HG03103 (cell line): ENCODE measurements around the gene CENPU.
"Not testable (repeated sequence)": the region's sequence is repeated elsewhere in the genome, so short reads cannot be mapped to it uniquely, and the experiment has no call there.

ENCODE experiments used
- ATAC-seq: cut with Tn5 transposase; IDR thresholded peaks from one replicate; pipeline ENCODE4 v1.9.1; 2021; ENCODE audit warnings: low read depth; ENCODE audit not compliant: unreplicated experiment

The CENPU gene

DNA sequence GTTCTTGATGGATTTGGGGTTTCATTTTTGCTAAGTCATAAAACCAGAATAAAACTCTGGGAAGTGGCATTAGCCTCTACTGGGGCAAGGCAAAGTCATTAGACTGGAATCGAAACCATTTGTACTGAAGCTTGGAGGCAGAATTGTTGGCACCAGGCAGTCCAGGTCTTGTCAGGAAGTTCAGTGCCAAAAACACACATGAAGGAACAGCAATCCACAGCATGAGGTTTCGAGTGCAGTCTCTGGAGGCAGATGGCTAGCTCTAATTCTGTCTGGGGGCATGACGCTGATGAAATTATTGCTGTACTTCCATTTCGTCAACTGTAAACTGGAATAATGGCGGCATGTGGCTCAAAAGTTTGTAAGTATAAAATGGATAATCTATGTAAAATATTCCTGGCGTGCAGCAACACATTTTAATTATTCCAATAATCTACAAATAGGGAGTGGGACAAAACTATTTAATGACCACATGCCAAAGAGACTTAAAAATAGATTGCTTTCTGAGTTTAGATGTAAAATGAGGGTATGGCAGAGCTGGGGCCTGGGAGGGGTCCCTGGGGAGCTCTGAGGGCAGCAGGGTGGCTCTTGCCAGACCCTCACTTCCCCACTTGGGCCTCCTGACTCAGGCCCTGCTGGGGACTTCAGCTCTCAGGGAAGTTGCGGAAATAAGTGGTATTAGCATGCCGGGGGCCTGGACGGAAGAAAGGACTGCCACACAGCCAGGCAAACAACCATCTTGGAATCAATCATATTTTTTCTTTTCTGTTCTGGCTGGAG, 18.8 kb upstream of the CENPU start:
- ATAC-seq: no peak

DNA sequence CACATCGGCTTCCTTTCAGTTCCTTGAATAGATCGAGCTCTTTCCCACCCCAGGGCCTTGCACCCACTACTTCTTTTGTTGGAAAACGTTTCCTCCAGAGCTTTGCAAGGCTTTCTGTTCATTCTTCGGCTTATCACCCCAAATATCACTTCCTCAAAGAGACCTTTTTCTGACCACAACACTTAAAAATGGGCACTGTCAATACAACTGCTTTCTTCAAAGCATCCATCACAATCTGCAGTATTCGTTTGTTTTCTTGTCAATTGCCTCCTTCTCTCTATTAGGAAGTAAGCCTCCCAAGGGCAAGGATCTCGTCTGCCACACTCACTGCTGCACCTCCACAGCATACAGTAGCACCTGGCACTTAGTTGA, 17.7 kb upstream of the CENPU start:
- ATAC-seq: no peak

DNA sequence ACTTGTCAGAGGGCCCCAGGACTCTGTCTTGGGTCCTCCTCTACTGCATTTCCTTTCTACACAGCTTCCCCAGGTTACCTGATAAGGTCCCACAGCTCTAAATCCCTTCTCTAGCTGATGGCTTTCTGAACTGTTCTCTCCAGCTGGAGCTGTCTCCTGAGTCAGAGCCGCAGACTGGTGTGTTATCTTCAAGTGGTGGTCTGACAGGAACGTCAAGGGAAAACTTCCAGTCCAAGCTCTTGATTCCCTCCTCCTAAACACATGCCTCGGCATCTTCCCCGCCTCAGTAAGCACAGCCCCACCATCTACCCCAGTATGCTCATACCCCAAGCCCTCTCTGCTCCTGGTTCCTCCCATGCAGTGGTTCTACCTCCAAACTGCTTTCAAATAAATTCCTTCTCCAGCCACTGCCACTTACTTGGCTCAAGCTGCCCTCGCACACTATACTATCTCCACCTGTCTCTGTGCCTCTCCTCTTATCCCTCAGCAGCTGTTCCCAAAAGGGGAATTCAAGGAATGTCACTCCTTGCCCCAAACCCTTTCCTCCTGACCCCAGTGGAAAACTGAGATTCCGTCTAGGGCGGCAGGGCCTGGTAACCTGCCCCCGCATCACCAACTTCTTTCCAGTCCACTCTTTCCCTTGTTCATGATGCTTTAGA, 17.2 kb upstream of the CENPU start:
- no peak for ATAC-seq

DNA sequence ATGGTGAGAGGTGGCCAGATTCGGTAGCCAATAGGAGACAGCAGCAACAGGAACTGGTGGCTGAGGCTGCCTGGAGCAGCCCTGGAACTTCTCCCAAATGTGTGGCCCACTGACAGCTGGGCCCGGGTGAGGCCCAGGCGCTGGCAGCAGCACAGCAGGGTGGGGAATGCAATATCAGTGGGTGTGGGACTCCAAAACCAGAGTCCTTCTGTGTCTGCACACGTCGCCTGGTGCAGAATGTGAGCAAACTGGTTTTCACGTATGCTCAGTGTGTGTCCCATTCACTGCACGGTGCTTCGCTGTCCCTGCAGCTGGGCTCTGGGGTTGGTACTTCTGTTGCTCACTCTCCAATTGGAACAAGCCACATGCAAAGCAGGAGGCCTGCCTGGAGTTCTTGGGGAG, 14.4 kb upstream of the CENPU start:
- no peak for ATAC-seq

DNA sequence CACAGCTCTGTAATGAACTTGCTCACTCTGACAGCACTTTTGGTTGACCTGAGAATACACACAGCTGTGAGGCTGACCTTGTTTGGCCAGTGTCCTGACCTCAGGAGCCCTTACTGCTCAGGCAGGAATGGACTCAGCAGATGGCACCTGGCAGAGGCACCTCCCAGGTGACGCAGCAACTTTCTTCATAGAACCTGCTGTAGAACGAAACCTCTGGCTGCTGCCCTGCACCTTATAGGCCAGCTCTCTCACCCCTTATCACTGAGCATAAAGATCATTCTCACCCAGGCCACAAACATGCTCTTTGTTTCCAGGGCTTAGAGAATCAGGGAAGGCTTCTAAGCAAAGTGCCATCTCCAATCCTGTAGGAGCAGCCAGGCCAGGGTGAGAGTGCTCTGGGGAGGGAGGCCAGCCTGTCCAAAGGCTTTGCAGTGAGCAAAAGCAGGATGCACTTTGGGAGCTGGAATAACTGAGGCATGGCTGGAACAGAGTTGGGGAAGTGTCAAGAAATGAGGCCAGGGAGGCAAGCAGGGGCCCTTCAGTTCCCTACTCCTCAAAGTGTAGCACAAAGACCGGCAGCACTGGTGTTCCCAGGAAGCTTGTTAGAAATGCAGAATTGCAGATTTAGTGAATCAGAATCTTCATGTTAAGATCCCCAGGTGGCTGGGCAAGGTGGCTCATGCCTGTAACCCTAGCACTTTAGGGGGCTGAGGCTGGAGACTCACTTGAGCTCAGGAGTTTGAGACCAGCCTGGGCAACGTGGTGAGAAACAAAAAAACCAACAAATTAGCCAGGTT, 13.3 kb upstream of the CENPU start:
- no peak for ATAC-seq

DNA sequence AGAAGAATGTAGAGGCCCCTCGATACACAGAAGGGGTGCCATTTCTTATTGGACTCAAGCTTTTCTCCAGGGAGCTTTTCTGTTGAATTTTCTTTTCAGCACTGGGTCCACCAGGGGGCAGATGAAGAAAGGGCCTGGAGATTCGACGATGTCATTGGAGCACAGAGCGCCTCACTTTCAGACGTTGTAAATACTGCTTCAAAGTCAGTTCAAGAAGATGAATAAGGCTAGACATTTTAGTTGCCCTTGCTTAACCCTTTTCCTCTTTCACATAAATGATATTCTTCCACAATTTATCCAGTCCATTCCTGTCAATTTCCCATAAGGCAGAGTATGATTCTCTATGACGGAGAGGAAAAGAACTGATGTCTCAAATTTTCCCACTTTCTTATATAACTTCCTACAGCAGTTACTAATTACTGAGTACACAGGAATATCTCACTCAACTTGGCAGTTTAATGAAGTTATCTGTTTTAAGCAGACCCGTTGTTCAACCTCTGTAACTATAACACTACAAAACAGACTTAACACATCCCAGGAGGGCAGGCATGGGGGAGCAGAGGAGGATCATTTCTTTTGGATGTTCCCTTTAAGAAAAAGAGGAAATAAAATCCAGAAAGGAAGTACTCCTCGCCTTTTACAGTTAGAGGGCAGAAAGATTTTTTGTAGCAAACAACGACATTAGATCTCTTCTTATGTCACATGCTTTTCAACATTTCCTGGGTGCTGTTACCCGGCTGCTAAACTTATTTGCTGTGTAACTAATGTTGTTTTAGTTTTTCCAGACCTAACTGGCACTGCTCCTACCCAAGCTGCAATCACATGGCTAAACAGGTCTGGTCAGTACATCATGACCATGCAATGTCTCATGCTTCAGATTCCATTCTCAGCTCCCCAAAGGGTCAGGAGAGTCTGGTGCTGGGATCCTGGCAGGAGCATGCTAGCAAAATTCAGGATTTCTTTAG, 12.2 kb upstream of the CENPU start:
- ATAC-seq: peak; percentile 59

DNA sequence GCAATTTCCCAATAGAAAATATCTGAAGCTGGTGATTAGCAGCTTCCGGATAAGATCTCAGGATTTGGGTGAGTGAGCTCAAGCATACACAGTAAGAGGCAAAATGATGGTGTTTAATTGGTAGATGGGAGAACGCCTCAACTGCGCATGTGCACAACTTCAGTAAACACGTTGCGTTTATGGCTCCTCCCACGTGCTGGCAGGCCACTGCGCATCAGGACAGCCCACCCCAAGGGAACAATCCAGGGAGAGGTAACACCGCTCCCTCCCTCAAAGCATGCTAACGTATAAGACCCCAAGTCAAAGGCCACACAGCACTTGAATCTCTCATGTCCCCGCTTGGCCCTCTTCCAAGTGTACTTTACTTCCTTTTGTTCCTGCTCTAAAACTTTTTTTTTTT, 10.3 kb upstream of the CENPU start:
- ATAC-seq: no peak

DNA sequence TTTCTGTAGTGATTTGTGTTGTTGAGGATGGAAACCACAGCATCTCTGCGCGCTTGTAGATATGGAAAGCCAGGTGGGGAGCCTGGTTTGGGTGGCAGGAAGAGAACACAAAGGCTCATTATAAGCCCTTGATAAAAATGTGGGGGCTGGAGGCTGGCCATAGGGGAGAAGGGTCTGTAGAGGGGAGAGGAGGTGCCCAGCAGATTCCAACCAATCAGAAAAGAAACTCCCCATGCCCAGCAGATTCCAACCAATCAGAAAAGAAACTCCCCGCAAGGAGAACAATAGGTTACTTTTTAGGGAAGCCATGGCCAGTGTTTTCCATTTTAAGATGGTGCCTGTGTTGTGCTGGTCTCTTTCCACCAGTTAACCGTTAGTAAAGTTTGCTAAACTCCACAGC, 9.8 kb upstream of the CENPU start:
- ATAC-seq: no peak

DNA sequence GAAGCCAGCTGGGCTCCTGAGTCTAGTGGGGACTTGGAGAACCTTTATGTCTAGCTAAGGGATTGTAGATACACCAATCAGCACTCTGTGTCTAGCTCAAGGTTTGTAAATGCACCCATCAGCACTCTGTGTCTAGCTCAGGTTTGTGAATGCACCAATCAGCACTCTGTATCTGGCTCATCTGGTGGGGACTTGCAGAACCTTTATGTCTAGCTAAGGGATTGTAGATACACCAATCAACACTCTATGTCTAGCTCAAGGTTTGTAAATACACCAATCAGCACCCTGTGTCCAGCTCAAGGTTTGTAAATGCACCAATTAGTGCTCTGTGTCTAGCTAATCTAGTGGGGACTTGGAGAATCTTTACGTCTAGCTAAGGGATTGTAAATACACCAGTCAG, 7.8 kb upstream of the CENPU start:
- not testable (repeated sequence) for ATAC-seq

DNA sequence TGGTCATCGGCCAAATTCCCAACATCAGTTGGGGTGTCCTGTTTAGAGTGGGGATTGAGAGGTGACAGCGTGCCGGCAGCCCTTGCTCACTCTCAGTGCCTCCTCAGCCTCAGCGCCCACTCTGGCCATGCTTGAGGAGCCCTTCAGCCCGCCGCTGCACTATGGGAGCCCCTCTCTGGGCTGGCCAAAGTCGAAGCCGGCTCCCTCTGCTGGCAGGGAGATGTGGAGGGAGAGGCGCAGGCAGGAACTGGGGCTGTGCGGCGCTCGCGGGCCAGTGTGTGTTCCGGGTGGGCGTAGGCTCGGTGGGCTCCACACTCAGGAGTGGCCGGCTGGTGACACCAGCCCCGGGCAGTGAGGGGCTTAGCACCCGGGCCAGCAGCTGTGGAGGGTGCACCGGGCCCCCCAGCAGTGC, 7.1 kb upstream of the CENPU start:
- ATAC-seq: no peak

DNA sequence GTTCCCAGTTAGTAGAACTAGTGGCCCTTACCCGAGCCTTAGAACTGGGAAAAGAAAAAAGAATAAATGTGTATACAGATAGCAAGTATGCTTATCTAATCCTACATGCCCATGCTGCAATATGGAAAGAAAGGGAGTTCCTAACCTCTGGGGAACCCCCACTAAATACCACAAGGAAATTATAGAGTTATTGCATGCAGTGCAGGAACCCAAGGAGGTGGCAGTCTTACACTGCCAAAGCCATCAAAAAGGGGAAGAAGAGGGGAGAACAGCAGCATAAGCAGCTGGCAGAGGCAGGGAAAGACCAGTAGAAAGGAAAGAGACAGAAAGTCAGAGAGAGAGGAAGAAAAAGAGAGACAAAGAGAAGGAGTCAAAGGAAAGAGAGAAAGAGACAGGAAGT, 5.7 kb upstream of the CENPU start:
- ATAC-seq: not testable (repeated sequence)

DNA sequence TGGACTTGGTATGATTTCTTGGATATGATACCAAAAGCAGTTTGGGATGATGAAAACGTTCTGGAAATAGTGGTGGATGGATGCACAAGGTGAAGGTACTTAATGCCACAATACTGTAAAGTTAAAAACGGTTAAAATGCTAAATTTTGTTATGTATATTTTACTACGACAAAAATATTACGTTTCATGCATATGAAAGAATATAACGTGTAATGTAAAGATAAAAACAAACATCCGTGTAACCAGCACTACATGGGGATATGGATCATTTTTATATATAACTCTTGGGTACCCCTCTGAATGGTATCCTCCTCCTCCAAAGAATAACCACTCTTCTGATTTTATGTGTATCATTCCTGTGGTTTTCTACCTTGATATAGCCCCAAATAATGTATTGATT, 862 bp upstream of the CENPU start:
- ATAC-seq: no peak

DNA sequence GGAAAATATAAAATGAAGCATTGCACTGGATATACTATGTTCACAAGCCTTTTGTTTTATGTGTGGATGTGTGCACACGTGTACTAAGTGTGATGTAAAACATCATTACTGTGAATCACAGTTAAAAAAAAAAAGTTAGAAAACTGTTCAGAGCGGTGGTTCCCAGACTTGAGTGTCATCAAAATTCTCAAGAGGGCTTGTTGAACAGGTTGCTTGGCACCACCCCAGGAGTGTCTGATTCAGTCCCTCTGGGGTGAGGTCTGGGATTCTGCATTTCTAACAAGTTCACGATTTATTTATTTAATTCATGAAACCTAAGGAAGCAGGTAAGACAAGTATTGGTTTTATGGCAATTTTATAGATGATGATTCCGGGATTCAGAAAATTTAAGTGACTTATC, 1.8 kb downstream of the CENPU start:
- ATAC-seq: no peak

DNA sequence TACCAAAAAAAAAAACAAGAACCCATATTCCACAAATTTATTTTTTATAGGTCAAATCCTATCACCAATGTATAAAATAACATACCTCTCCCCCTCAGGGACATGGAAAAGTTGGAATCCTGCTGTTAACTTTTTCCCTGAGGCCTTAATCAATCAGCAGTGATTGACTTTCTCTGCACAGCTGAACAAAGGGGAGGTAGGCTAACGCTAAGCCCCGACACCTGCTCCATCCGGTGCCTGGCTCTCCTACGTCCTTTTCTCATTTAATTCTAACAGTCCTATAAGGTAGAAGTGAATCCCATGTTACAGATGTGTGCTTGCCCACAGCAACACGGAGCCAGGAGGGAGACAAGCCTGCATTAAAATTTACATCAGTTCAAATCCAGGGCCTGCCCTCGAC, 2.8 kb downstream of the CENPU start:
- ATAC-seq: no peak

DNA sequence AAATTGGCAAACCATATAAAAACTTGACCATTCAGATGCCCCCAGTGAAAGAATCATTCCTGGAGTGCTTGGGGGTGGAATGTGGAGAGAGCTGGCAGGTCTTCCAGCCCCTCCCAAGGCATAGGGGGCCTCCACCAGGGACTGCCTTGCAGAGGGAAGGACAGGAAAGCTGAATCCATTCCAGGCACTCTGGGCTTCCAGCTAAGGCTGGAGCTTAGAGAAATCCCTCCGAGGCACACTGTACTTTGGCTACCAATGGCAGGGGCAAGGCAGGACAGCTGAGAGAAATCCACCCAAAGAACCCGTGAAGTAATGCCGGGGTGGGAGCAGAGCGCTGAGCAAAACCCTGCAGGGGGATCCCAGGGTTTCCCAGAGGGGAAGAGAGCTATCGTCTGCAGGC, 4.0 kb downstream of the CENPU start:
- ATAC-seq: no peak

DNA sequence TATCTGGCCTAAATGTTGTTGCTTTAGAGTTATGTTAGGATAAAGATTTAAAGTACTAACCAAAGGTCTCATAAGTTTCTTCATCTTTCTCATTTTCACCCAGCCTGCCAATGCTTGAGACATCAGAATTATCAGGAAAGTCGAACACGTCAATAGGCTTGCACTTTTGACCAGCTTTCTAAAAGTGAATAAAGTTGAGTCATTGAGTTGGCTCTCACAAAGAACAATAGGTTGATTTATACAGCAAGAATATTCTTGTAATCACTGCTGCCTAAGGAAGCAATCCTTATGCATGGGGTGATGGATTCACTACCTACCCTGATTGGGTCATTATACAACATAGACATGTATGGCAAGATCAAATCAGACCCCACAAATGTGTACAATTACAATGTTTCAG, 5.0 kb downstream of the CENPU start:
- no peak for ATAC-seq

DNA sequence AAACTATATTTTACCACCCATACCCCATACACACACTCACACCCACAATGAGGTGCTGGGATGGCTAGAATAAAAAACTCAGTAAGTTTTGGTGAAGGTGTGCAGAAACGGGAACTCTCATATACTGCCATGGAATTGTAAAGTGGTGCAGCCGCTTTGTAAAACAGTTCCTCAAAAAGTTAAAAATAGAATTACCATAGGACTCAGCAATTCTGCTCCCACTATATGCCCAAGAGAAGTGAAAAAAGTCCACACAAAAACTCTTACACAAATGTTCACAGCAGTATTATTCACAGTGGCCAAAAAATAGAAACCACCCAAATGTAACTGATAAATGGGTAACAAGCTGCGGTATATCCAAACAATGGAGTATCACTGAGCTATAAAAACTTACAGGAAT, 6.5 kb downstream of the CENPU start:
- ATAC-seq: no peak

DNA sequence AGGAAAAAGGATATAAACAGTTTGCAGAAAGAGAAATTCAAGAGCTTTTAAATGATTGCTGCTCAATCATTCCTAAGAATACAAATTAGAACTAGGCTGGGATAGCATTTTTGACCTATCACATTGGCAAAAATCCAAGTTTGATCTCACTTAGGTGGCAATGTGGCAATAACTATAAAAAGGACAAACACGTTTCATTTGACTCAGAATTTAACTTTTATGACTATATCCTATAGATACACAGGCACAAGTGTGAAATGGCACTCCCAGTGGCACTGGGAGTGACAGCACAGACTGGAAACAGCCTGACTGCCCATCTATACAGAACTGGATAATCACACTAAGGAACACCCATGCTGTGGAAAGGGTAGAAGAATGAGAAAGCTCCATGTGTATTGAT, 11.1 kb downstream of the CENPU start:
- no peak for ATAC-seq

DNA sequence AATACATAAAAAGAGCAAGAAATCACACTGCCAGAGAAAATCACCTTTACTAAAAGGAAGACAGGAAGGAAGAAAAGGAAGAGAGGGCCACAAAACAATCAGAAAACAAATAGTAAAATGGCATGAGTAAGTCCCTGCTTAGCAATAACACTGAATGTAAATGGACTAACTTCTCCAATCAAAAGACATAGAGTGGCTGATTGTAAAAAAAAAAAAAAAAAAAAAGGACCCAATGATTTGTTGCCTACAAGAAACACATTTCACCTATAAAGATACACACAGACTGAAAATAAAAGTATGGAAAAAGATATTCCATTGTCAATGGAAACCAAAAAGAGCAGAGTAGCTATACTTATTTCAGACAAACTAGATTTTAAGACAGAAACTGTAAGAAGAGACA, 12.6 kb downstream of the CENPU start:
- no peak for ATAC-seq

DNA sequence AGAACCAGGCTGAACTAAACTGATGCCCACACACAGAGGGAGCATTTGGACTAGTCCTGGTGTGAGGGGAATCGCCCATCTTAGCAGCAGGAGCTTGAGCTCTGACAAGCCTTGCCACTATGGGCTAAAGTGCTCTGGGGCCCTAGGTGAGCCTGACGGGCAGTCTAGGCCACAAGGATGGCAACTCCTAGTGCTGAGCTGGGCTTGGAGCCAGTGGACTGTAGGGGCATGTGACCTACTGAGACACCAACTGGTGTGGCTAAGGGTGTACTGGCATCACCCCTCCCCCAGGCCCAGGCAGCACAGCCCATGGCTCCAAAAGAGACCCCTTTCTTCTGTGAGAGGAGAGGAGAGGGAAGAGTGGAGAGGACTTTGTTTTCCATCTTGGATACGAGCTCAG, 14.5 kb downstream of the CENPU start:
- no peak for ATAC-seq

DNA sequence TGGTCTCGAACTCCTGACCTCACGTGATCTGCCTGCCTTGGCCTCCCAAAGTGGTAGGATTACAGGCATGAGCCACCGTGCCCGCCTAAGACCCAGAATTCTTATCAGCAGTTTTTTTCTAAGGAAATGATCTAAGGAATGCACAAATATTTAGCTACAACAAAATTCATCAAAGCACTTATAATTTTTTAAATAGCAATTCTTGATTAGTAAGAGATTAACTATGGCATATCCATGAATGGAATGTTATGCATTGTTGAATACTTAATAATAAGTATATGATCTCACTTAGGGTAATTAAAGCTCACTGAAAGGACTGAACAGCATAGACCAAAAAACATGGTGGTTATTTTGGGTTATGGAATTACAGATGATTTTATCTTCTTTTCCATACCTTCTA, 18.4 kb downstream of the CENPU start:
- ATAC-seq: no peak
